ENCODE measurements around the gene CAMK2D. TPM values are rescaled to one million over a fixed set of nuclear protein-coding genes. Genes with fewer than 3 reads are reported as not detected.

Gene CAMK2D
- polyA plus RNA-seq, 2 of the 4 experiments (the other 2 are of a cell fraction): 19.1 to 59.9 TPM

- WGBS (ENCODE audit: missing lambda C conversion rate): 100% methylated on average over 1 of the region's 1 CpG
- Histone ChIP-seq H3K9me3 (no peaks in the 10 kb centered on the region), H3K4me1 (peaks cover 4% of the 10 kb centered on the region), H3K4me2 (no peak overlapping the region), H3K27ac (no peak overlapping the region), H3K4me3 (no peak overlapping the region)
- ATAC-seq (no peak), FAIRE-seq (no peak), DNase-seq (ENCODE audit: low read depth in 1 of 2, low spot score in 1 of 2) (no peak)
- no peak for TF ChIP-seq PBX3 (IDR thresholded peaks at IDR 0.05)
- TF ChIP-seq ZSCAN20 (CRISPR knock-in tag; IDR thresholded peaks at IDR 0.05): no peak
- TF ChIP-seq E2F6 (IDR thresholded peaks at IDR 0.05; ENCODE audit: borderline replicate concordance, low read depth): no peak
- TF ChIP-seq HDAC2 (IDR thresholded peaks at IDR 0.05): no peak
- POLR2A ChIA-PET: no interaction called here
- CTCF ChIA-PET: no interaction called here
Observed at GRCh38 chr4:113462286-113462685, 299.3 kb downstream of the CAMK2D start.

- ChIA-PET POLR2A (no interaction called here), CTCF (no interaction called here)
- H3K4me1 ChIP-seq: no peaks in the 10 kb centered on the region
- FAIRE-seq: no peak
- no peak for ATAC-seq
- TF ChIP-seq CTCF (IDR thresholded peaks at IDR 0.05) (no peak), EP300 (IDR thresholded peaks at IDR 0.05) (no peak), ZFP36 (IDR thresholded peaks at IDR 0.05; ENCODE audit: borderline replicate concordance, partially characterized antibody) (no peak), MAX (IDR thresholded peaks at IDR 0.05) (no peak), CEBPB (IDR thresholded peaks at IDR 0.05) (no peak), BHLHE40 (IDR thresholded peaks at IDR 0.05; ENCODE audit: low read depth, low read length) (no peak), GATA3 (IDR thresholded peaks at IDR 0.05; ENCODE audit: borderline replicate concordance) (no peak), RAD21 (conservative IDR thresholded peaks at IDR 0.05 in 1 of 2, IDR thresholded peaks at IDR 0.05 in 1 of 2) (no peak), POLR2AphosphoS2 (conservative IDR thresholded peaks at IDR 0.05; ENCODE audit: low read length) (no peak), ZNF302 (CRISPR knock-in tag; IDR thresholded peaks at IDR 0.05) (no peak), MYC (IDR thresholded peaks at IDR 0.05; ENCODE audit: borderline replicate concordance, low read length) (no peak), ELK1 (IDR thresholded peaks at IDR 0.05; ENCODE audit: low read depth, low read length) (no peak), HES2 (IDR thresholded peaks at IDR 0.05) (no peak), MAZ (IDR thresholded peaks at IDR 0.05; ENCODE audit: borderline replicate concordance, low read depth, low read length) (no peak), KDM1A (IDR thresholded peaks at IDR 0.05; ENCODE audit: low read depth) (no peak), HDAC2 (IDR thresholded peaks at IDR 0.05) (no peak)
- no peaks in the 10 kb centered on the region for H3K9me3 ChIP-seq
- H3K4me3 ChIP-seq: no peak overlapping the region
- no peak overlapping the region for H3K27ac ChIP-seq
- no peak overlapping the region for H3K4me2 ChIP-seq
- DNase-seq (ENCODE audit: low read depth in 1 of 2, low spot score in 1 of 2): no peak
Observed at GRCh38 chr4:113461281-113461680, 300.3 kb downstream of the CAMK2D start.

GRCh38 chr4:113457886-113458285 is 303.7 kb downstream of the CAMK2D start:
- ChIA-PET CTCF (interaction anchor here (1.6 kb wide), 1 partner anchor 9 kb away, joined by 4 read pairs; no protein-coding TSS in a partner anchor), POLR2A (no interaction called here)
- no peak for FAIRE-seq
- Histone ChIP-seq H3K4me3 (no peak overlapping the region), H3K27ac (no peak overlapping the region), H3K4me1 (peaks cover 8% of the 10 kb centered on the region; the same call in 2 of the 3 replicates), H3K4me2 (no peak overlapping the region), H3K9me3 (no peaks in the 10 kb centered on the region)
- no peak for ATAC-seq
- DNase-seq (ENCODE audit: low read depth in 1 of 2, low spot score in 1 of 2): no peak
- TF ChIP-seq ZNF302 (CRISPR knock-in tag; IDR thresholded peaks at IDR 0.05) (no peak), CHD4 (IDR thresholded peaks at IDR 0.05; ENCODE audit: borderline replicate concordance) (no peak), CTCF (IDR thresholded peaks at IDR 0.05) (no peak)

Measured in A549 (cell line).